Activated effector memory CD4-positive, alpha-beta T cell treated with anti-CD3 and anti-CD28 coated beads, Interleukin-2, amount 50 U/mL, for 16 hours (primary cell): ENCODE measurements around the gene HIPK2.
"Not testable (repeated sequence)": the region's sequence is repeated elsewhere in the genome, so short reads cannot be mapped to it uniquely, and the experiment has no call there.

ENCODE experiments used
- DNase-seq: peaks from one replicate; pipeline ENCODE4 v3.0.0-alpha.2; 2020

The HIPK2 gene

DNA sequence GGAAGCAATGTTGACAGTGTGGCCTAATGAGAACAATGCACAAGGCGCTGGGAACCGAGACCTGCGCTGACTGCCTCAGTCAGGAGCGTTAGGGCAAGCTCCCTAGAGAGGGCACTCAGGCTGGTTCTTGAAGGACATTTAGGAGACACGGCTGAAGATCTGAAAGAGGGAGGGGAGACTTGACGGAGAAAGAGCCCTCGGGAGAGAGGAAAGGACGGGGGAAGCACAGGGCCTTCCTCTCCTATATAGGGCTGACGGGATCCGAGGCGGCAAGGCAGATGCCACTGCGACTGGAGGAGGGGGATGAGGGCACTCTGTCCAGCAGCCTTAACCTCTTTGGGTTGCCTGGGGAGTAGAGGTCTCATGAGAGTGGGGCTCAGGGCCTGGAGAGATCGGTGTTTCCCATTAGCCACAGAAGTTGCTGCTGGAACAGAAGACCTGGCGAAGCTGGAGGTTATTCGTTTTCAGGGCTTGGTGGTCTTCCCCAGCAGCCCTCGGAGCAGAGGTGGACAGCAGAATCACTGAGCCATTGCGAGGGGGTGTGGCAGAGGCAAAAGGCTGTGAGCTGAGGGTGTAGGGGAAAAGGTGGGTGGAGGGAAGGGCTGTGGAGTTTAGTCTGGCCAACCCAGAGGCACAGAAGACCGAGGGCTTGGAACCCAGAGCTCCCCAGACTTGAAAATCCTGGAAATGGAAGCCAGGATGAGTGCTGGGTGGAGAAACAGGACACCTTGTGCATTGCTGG lies 218.3 kb downstream of the HIPK2 start:
- no peak for DNase-seq

- DNase-seq: peak; percentile 17
Measured at GRCh38 chr7:139557857-139558581, 219.8 kb downstream of the HIPK2 start.

- not testable (repeated sequence) for DNase-seq
Measured at GRCh38 chr7:139553991-139554700, 223.7 kb downstream of the HIPK2 start.

DNA sequence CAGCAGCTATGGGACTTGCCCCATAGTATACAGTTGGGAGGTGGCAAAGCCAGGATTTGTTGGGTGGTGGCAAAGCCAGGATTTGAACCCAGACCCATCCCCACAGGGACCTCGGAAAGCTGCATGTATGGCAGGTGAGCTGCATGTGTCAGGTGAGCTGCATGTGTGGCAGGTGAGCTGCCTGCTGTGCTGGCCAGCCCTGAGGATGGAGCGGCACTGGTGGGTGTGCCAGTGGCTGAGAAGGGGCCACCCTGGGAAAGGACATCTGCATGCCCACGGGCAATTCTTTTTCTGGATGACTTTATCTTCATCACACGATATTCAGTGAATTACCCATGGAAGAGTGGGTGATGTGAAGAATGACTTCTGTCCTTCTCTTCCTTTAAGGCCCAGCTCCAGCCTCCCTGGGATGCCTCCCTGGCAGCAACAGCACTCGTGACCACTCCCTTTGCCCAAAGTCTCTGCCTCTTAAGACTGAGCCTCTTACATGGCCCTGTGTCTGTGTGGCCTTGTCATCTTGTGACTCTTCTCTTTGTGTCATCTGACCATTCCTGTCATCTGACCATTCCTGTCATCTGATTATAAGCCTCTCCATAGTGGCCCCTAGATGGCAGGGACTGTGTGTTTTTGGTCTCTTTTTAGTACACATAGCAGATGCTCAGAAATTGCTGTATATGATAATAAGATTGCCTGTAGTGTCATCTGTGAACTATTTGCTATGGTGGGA lies 229.3 kb downstream of the HIPK2 start:
- DNase-seq: no peak

GRCh38 chr7:139544645-139545044 lies 233.2 kb downstream of the HIPK2 start:
- DNase-seq: no peak

- no peak for DNase-seq
Measured at GRCh38 chr7:139543801-139544603, 233.8 kb downstream of the HIPK2 start.

GRCh38 chr7:139542308-139543151 lies 235.3 kb downstream of the HIPK2 start:
- DNase-seq: no peak

- no peak for DNase-seq
Measured at GRCh38 chr7:139541600-139542307, 236.0 kb downstream of the HIPK2 start.

- DNase-seq: no peak
Measured at GRCh38 chr7:139540203-139540602, 237.6 kb downstream of the HIPK2 start.

DNA sequence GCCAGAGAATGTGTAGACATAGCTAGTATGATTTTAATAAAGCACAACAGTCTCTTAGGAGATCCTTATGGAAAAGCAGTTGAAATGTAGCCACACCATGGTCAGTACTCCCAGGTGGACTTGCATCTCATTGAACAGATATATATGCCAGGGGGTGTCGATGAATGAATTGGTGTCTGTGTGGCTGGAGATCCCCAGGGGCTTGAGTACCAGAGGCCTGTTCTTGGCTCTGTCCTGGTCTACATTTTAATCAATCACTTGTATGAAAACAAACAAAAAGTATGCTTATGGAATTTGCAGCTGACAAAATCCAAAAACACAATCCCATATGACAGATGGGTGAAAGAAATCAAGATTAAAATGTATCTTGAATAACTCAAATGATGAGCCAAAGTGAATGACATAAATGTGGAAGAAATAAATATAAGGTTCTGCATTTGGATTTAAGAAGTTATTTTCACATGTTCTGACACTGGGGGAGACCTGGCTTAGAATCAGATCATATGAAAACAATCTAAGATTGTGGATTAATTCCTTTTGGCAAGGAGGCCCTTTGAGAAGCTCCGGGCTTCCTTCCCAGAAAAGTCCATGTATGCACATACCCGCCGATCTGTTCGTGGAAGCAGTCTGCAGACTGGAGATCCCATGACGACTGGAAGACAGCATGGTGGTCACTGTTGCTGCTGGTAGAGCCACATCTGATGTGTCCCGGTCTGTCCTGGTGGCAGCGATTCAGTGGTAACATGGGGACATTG lies 238.7 kb downstream of the HIPK2 start:
- DNase-seq: no peak

DNA sequence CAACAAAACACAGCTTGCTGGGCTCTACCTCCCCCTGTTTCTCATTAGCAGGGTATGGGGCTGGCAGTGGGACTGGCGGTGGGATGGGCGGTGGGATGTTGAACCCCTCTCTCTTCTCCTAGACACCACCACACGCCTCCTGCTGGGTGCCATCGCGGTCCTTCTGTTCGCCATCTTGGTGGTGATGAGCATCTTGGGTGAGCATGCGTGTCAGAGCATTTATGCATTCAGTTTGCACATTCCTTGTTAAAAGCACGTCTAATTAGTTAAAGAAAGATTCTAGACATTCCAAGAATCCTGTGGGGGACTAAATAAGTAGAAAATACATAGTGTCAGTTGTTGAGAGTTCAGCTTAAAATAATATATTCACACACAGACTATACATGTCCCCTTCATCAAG lies 241.6 kb downstream of the HIPK2 start:
- no peak for DNase-seq

GRCh38 chr7:139534966-139535651 lies 242.7 kb downstream of the HIPK2 start:
- DNase-seq: no peak

DNA sequence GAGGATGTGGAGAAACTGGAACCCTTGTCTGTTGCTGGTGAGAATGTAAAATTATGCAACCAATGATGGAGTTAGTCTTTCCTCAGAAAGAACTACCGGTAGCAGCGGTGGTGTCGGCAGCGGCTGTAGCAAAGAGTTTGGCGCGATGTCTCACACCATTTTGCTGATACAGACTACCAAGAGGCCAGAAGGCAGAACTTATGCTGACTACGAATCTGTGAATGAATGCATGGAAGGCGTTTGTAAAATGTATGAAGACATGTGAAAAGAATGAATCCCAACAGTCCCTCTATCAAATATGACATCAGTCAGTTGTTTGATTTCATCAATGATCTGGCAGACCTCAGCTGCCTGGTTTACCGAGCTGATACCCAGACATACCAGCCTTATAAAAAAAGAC lies 243.7 kb downstream of the HIPK2 start:
- no peak for DNase-seq

- DNase-seq: no peak
Measured at GRCh38 chr7:139532636-139533155, 245.1 kb downstream of the HIPK2 start.

DNA sequence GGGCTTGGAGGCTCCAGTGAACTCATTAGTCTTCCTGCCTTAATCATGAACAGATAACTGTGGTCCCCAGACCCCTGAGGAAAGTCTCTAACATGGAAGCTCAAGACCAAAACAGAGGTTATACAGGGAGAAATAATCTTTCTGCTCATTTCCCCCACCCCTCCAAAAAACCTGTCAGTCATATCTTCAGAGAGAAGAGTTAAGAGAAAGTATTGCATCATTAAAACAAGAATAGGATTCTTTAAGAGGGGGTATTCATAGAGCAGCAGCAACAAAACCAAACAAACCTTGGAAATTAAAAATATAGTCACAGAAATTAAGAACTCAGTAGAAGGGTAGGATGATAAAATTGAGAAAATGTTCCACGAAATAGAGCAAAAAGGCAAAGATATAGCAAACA lies 246.7 kb downstream of the HIPK2 start:
- DNase-seq: no peak

GRCh38 chr7:139526578-139527544 lies 250.9 kb downstream of the HIPK2 start:
- no peak for DNase-seq

- DNase-seq: no peak
Measured at GRCh38 chr7:139525750-139526149, 252.0 kb downstream of the HIPK2 start.

DNA sequence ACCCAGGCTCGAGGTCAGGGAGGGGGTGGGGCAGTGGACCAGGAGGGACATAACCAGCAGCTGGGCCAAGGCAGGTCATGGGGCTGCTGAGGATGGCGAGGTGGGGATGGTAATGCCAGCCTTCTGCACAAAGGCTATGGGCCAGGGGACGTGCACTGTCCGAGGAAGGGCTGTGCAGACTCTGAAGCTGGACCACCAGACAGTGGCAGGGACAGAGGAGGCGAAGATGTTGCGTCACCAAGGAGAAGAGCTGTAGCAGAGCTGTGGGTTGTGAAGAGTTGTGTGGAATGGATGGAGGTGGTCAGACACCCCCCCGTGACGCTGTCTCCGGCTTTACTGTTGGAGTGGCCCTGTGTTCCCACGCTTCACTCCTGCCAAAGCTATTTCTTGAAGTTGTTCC lies 252.6 kb downstream of the HIPK2 start:
- no peak for DNase-seq
